GM18519 (cell line): ENCODE data around the gene MAP7.
"Not testable (repeated sequence)": the region's sequence is repeated elsewhere in the genome, so short reads cannot be mapped to it uniquely, and the experiment has no call there.

Experiments used
- ATAC-seq: cut with Tn5 transposase; IDR thresholded peaks from one replicate; pipeline ENCODE4 v1.9.1; 2021; ENCODE audit warnings: mild to moderate bottlenecking, moderate library complexity; ENCODE audit not compliant: unreplicated experiment, low FRiP score

MAP7 gene

GRCh38 chr6:136510299-136510698 is 39.9 kb downstream of the MAP7 start:
- no peak for ATAC-seq

- no peak for ATAC-seq
These were observed 41.4 kb downstream of the MAP7 start for GRCh38 chr6:136508725-136509392.

GRCh38 chr6:136506124-136506799 is 44.0 kb downstream of the MAP7 start:
- no peak for ATAC-seq

GRCh38 chr6:136503303-136504029 is 46.8 kb downstream of the MAP7 start:
- no peak for ATAC-seq

DNA sequence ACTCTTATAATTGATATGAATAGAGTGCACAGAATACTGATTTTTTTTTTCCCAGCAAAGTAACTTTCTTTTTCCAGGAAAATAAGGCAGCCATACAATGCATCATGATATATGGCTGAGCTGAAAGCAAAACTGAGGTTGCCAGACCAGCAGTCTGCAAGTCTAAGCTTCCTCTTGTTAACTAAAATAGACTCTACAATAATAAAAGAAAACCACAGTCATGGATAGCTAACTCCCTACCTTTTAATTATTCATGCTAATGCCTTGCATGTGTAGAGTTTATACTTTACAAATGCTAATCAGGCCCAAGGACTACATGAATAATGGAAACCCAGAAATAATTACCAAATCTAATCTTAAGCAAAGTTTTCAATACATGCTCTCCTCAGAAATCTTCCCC is 47.4 kb downstream of the MAP7 start:
- no peak for ATAC-seq

DNA sequence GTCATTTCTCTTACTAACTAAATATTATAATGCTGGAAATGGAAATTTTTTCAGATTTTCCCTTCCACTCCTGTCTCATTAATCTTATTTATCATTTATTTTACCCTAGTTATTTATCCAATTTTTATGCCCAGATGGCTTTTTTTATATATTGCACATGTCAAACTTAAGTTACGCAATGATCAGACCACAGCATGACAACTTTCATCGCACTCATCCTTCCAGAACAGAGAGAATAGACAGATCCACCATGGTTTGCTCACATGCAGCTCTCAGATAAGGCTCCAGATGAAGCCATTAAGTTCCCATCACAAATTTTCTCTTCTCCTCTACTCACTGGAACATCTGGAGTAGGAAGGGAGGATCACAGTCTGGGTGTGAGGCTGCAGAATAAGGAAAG is 48.7 kb downstream of the MAP7 start:
- no peak for ATAC-seq

- no peak for ATAC-seq
These were observed 49.1 kb downstream of the MAP7 start for GRCh38 chr6:136501096-136501495.

- ATAC-seq = no peak
These were observed 49.8 kb downstream of the MAP7 start for GRCh38 chr6:136500414-136500813.

GRCh38 chr6:136499370-136499769 is 50.9 kb downstream of the MAP7 start:
- ATAC-seq = no peak

GRCh38 chr6:136496449-136496848 is 53.8 kb downstream of the MAP7 start:
- not testable (repeated sequence) for ATAC-seq

DNA sequence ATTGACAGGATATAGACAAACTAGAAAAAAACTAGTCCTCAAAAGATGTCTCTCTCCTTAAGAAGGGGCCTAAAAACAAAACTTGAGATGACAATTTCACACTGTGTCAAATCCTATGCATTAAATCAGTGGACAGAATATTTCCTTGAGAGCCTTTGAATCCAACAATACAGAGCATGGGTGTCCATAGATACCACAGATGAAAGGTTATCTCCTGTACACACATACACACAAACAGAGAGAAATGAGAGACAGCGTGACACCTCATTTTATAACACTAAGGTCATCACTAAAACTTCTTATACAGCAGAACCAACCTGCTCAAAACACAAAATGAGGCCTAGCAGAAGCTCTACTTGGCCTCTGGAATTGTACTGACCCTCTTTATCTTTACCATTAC is 55.5 kb downstream of the MAP7 start:
- ATAC-seq = no peak

- no peak for ATAC-seq
These were observed 56.2 kb downstream of the MAP7 start for GRCh38 chr6:136494059-136494458.

- no peak for ATAC-seq
These were observed 57.8 kb downstream of the MAP7 start for GRCh38 chr6:136492409-136492808.

GRCh38 chr6:136491754-136492153 is 58.5 kb downstream of the MAP7 start:
- ATAC-seq = no peak

GRCh38 chr6:136491251-136491650 is 59.0 kb downstream of the MAP7 start:
- ATAC-seq = no peak

GRCh38 chr6:136489689-136490033 is 60.6 kb downstream of the MAP7 start:
- not testable (repeated sequence) for ATAC-seq

GRCh38 chr6:136487759-136488425 is 62.3 kb downstream of the MAP7 start:
- no peak for ATAC-seq

DNA sequence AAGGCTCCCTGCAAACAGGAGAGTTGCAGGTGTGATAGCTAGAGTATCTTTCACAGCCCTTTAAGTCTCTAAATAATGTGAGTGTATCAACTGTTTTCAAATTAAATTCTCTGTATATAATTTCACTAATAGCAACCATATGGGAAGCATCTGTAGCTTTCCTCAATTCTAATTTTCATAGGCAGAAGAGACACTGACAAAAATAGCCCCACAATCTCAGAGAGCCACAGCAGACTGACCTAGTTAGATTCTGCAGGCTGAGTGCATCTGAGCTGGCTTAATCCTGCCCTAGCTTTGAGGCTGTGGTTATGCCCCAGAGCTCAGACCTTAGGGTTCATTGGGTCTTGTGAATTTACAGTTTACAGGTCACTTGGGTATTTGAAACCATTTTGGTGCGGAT is 63.9 kb downstream of the MAP7 start:
- no peak for ATAC-seq

GRCh38 chr6:136483906-136484305 is 66.3 kb downstream of the MAP7 start:
- ATAC-seq = no peak

GRCh38 chr6:136483005-136483404 is 67.2 kb downstream of the MAP7 start:
- ATAC-seq = not testable (repeated sequence)

GRCh38 chr6:136477548-136477947 is 72.7 kb downstream of the MAP7 start:
- ATAC-seq = no peak
